ENCODE measurements around the gene UNK.

GRCh38 chr17:75753514-75754377 lies 30.9 kb upstream of the UNK start:
- TF ChIP-seq CTCF (IDR thresholded peaks at IDR 0.05), result peak; percentile 39 to 82 (median 64)
- peak in 1 of 2 donors; percentile 37 for TF ChIP-seq POLR2A (IDR thresholded peaks at IDR 0.05)

Measured in heart left ventricle (tissue), 13 donors.